Testis (tissue), 3 donors: ENCODE measurements around the gene MEGF11. TPM values are rescaled to one million over a fixed set of nuclear protein-coding genes. Genes with fewer than 3 reads are reported as not detected.

Source experiments
- DNase-seq: peaks from one replicate; pipeline ENCODE4 v3.0.0-alpha.2; 2019
- H3K27ac ChIP-seq, 2 donors: fragments of 200-600 bp; sonication (generic); one replicate each; pipeline ENCODE4 v1.5.1; 2019
- H3K27me3 ChIP-seq: fragments of 200-600 bp; sonication (generic); one replicate; pipeline ENCODE4 v1.5.1; 2019
- H3K36me3 ChIP-seq: fragments of 200-600 bp; sonication (generic); one replicate; pipeline ENCODE4 v1.5.1; 2017; ENCODE audit warnings: low read depth; ENCODE audit errors: missing control alignments
- H3K4me1 ChIP-seq: fragments of 200-600 bp; sonication (generic); one replicate; pipeline ENCODE4 v1.5.1; 2019
- H3K4me3 ChIP-seq, 2 donors: fragments of 200-600 bp; sonication (generic); one replicate each; pipeline ENCODE4 v1.5.1; 2017 to 2019
- H3K9me3 ChIP-seq: fragments of 200-600 bp; sonication (generic); one replicate; pipeline ENCODE4 v1.5.1; 2017
- CTCF ChIP-seq, 3 experiments: fragments of 450-650 bp in 2 of 3; fragments of 200-600 bp in 1 of 3; sonication (generic) in 1 of 3; IDR thresholded peaks; one replicate each; pipeline ENCODE4 v1.5.1; 2016 to 2019; ENCODE audit warnings: antibody characterized with exemption in 3 of 3, mild to moderate bottlenecking in 2 of 3, moderate library complexity in 1 of 3
- POLR2A ChIP-seq: fragments of 450-650 bp; IDR thresholded peaks from one replicate; pipeline ENCODE4 v1.6.1; 2017; ENCODE audit warnings: antibody characterized with exemption, mild to moderate bottlenecking, moderate library complexity
- WGBS, 2 donors: methylation state at CpG; one replicate each; pipeline ENCODE4 v1.1.5; 2018; 5-methylcytosine and 5-hydroxymethylcytosine counted together
- intact Hi-C: fragments of 100-400 bp; cut with DNase I; formaldehyde crosslinking; loops from one replicate; pipeline ENCODE4 v1.15.1; 2023; ENCODE audit warnings: low total_unique reads
- polyA plus RNA-seq: library from polyadenylated mRNA; stranded (reverse); fragments of 350-450 nt; fragmentation: Illumina TruSeq; extraction: RNeasy Lipid Tissue Mini Kit (QIAGEN cat#74804); gene quantifications from one replicate; pipeline ENCODE4 v1.2.3, GENCODE V29; 2014; ENCODE audit warnings: low read depth, low replicate concordance; ENCODE audit not compliant: insufficient read depth
- total RNA-seq, 2 donors: library from RNA; depleted of rRNA; stranded (reverse); fragments of >200 nt; gene quantifications; one replicate each; pipeline ENCODE4 v1.2.3, GENCODE V29; 2016

Gene MEGF11
- total and polyA plus RNA-seq, 3 donors from 2014 or later: 4.5 to 18.7 (median 8.6) TPM

- Histone ChIP-seq H3K9me3 (no peaks in the 10 kb centered on the region), H3K4me3 (no peak overlapping the region), H3K36me3 (no peaks in the 10 kb centered on the region), H3K4me1 (no peaks in the 10 kb centered on the region), H3K27me3 (no peaks in the 10 kb centered on the region), H3K27ac (no peak overlapping the region)
- intact Hi-C loops: no loop called here
- DNase-seq: no peak
- WGBS, 2 donors: 70 to 71% methylated on average over 18 of the region's 18 CpGs
- TF ChIP-seq POLR2A (no peak), CTCF (IDR thresholded peaks at IDR 0.05) (no peak)
Observed at GRCh38 chr15:66115568-66116206, 137.9 kb downstream of the MEGF11 start.

GRCh38 chr15:66114863-66115425 is 138.6 kb downstream of the MEGF11 start:
- Histone ChIP-seq H3K27ac (no peak overlapping the region), H3K9me3 (no peaks in the 10 kb centered on the region), H3K4me1 (no peaks in the 10 kb centered on the region), H3K27me3 (no peaks in the 10 kb centered on the region), H3K36me3 (no peaks in the 10 kb centered on the region), H3K4me3 (no peak overlapping the region)
- 95 to 100% methylated on average over 7 to 8 of the region's 8 CpGs for WGBS, 2 donors
- DNase-seq: no peak
- intact Hi-C loops: no loop called here
- TF ChIP-seq POLR2A: no peak
- TF ChIP-seq CTCF (IDR thresholded peaks at IDR 0.05): no peak

- H3K9me3 ChIP-seq: no peaks in the 10 kb centered on the region
- no peak for DNase-seq
- no peak overlapping the region for H3K27ac ChIP-seq
- 89 to 100% methylated on average over 1 of the region's 1 CpG for WGBS, 2 donors
- H3K36me3 ChIP-seq: no peaks in the 10 kb centered on the region
- TF ChIP-seq POLR2A (no peak), CTCF (IDR thresholded peaks at IDR 0.05) (no peak)
- no peaks in the 10 kb centered on the region for H3K27me3 ChIP-seq
- no peak overlapping the region for H3K4me3 ChIP-seq
- H3K4me1 ChIP-seq: no peaks in the 10 kb centered on the region
- intact Hi-C loops: no loop called here
Observed at GRCh38 chr15:66112388-66112787, 141.2 kb downstream of the MEGF11 start.

- Histone ChIP-seq H3K36me3 (no peaks in the 10 kb centered on the region), H3K27ac (no peak overlapping the region), H3K9me3 (no peaks in the 10 kb centered on the region), H3K4me1 (no peaks in the 10 kb centered on the region), H3K27me3 (no peaks in the 10 kb centered on the region), H3K4me3 (no peak overlapping the region)
- intact Hi-C loops: no loop called here
- 84 to 87% methylated on average over 3 of the region's 3 CpGs for WGBS, 2 donors
- no peak for TF ChIP-seq POLR2A
- no peak for TF ChIP-seq CTCF (IDR thresholded peaks at IDR 0.05)
- DNase-seq: no peak
Observed at GRCh38 chr15:66111363-66111762, 142.2 kb downstream of the MEGF11 start.

GRCh38 chr15:66110864-66111263 is 142.7 kb downstream of the MEGF11 start:
- no peaks in the 10 kb centered on the region for H3K27me3 ChIP-seq
- no peak for DNase-seq
- H3K4me3 ChIP-seq: no peak overlapping the region
- 94 to 96% methylated on average over 4 of the region's 4 CpGs for WGBS, 2 donors
- no peaks in the 10 kb centered on the region for H3K4me1 ChIP-seq
- no peaks in the 10 kb centered on the region for H3K9me3 ChIP-seq
- intact Hi-C loops: no loop called here
- TF ChIP-seq CTCF (IDR thresholded peaks at IDR 0.05): no peak
- TF ChIP-seq POLR2A: no peak
- H3K27ac ChIP-seq: no peak overlapping the region
- H3K36me3 ChIP-seq: no peaks in the 10 kb centered on the region
